Right renal pelvis (tissue), 4 donors: Measurements from ENCODE around the gene KCNB1. TPM values are rescaled to one million over a fixed set of nuclear protein-coding genes. Genes with fewer than 3 reads are reported as not detected.

Experiments
- DNase-seq, 4 donors: peaks; one replicate each; pipeline ENCODE4 v3.0.0-alpha.2; 2013; ENCODE audit warnings: low read depth in 4 of 4, low spot score in 3 of 4, missing footprints in 1 of 4
- polyA plus RNA-seq, 4 donors: library from polyadenylated mRNA; unstranded; fragments of 120-200 nt; gene quantifications; one replicate each; pipeline ENCODE4 v1.2.1, GENCODE V29; 2013; ENCODE audit not compliant: insufficient read length in 4 of 4

Gene KCNB1
- polyA plus RNA-seq, 4 donors = 0.39 to 0.53 (median 0.40) TPM

- no peak for DNase-seq
These were observed 88.7 kb downstream of the KCNB1 start for GRCh38 chr20:49393803-49394202.

GRCh38 chr20:49392745-49393144 is 89.7 kb downstream of the KCNB1 start:
- no peak for DNase-seq

DNA sequence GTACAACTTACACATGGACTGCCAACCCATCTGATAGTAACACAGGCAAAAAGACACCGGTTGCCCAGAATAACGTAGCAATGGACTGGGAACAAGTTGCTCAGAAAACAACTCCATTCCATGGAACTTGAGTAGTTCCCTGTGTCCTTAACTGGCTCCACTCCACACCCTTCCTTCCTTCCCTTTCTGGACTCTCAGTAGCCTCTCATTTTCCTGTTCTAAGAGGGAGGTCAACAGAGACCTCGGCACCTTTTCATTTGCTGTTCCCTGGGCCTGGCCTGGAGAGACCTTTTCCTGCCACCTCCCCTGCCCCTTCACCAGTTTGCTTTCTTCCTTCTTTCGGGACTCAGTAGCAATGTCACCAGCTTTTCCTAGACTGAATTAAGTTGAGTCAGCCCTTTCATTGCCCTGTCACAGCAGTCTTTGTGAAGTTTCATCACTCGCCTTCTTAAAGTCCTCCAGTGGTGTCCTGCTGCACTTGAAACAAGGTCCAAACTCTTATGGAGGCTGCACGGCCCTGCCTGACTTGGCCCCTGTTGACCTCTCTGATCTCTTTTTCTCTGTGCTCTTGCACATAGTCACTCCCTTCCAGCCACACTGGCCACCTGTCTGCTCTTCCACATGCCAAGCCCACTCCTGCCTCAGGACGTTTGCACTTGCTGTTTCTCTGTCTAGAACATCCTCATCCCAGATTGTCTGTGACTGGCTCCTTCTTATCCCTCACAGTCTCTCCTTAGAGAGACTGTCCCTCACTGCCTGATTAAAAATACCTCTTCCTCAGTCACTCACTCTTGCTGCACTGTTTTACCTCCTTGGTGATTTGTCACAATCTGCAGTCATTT is 90.8 kb downstream of the KCNB1 start:
- DNase-seq = no peak

DNA sequence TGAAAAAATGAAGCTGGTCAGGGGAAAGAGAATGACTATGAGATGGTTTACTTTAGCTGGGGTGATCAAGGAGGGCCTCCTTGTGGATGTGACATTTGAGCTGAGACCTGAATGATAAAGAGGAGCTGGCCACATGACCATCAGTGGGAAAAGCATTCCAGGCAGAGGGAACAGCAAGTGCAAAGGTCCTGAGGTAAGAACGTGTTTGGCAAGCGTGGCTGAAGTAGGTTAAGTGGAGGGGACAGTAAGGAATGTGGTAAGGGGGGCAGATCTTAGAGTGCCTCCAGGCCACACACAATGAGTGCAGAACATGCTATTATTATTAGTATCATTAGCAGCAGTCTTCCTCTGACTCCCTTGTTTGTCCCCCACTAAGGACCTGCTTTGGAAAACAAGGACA is 92.6 kb downstream of the KCNB1 start:
- DNase-seq = no peak

DNA sequence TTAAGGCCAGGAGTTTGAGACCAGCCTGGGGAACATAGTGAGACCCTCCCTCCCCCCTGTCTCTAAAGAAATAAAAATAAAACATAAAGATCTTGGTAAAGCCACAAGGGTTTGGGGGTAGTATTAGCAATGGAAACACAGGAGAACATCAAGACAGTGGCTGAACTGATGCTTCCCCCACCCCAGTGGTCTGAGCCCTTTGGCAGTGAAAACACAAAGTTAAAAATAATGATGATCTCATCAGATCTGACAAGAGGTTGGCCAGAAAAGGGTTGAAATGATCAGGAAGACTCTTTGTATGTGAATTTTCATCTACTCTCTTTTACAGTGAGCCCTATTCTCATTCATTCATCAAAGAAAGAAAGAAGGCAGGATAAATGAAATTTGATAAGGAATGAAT is 93.7 kb downstream of the KCNB1 start:
- no peak for DNase-seq

- DNase-seq = no peak
These were observed 94.9 kb downstream of the KCNB1 start for GRCh38 chr20:49387581-49387939.

DNA sequence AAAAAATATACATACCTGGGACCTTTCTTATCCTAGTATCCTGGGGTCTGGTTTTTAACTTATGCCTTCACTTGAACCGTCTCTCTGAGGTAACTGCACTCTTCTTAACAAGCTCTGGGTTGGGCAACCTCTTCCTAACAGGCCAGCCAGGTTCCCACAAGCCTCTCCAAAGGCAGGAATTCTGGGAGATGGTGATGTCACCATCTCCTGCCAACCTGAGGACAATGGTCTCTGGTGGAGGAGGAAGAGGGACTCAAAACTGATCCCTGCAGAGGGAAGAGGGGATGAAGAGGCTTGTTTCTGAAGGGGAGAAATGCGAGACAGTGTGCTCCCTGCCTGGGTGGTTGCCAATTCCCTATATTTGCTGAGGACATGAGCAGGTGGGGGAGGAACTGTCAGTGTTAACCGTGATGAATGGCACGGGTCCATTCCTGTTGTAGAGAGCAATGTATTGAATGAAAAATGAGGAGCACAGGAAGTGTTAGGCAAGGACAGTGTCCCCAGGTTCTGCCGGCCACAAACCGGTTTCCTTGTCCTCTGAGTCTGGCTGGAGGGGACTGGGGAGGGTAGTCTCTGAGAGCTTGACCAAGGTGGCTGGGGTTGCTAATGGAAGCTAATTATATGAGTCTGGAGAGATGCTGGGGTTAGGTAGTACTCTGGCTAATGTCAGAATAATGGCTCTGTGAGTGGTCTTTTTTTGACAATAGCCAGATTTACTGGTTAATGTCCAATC is 95.5 kb downstream of the KCNB1 start:
- no peak for DNase-seq

DNA sequence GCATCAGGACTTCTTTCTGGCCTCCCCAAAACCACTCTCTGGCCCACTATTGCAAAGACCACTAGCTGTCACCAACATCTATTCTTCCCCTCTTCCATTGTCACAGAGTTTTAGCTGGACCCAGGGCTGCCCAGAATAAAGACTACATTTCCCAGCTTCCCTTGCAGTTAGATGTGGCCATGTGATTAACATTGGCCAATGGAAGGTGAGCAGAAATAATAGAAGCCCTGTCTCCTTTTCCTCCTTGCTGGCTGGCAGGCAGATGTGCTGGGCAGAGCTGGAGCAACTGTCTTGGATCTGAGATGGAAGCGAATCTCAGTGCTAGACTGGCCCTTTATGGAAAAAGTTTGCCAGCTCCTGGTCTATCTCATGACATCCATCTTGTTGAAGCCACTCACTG is 97.0 kb downstream of the KCNB1 start:
- no peak for DNase-seq

DNA sequence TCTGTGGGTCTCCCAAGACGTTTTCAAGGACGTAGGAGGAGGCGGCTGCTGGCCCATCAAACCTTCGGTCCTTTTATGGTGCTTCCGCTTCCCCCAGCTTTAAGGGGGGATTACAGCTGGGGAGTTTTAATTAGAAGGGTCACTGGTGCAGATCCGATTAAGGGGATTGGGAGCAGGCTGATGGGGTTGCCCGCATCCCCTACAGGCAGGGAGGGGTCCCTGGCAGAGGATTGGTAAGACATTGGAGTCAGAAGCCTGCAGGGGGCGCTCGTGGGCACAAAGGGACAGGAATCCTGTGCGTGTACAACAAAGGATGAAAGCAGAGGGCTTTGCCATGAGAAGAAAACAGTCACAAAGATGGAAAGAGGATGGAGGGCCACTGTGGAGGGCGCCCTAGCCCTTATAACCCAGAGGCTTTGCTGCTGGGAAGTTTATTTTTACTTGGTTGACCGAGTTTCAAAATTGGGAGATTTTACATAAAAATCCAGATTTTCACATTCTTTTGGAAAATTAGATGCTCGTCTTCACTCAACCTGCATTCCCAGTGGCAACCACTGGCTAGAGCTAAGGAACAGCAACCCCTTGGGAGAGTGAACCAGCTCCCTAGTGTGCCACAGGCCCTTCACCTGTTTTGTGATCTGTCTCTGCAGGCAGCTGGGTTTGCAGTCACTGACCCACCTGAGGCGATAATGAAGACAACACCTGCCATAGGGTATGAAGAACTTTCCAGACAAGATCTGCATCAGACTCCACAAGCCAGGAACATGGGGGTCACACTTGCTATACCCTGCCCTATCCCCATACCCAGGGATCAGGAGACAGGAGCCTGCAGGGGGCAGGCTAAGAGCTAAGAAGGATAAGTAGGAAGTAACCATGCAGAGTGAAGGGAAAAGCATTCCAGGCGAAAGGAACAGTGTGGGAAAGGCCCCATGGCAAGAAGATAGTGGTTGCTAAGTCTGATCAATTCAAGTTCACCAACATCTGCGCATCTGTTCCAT is 97.7 kb downstream of the KCNB1 start:
- DNase-seq = peak in 3 of 4 donors; percentile 38 to 55 (median 51)

GRCh38 chr20:49381558-49382493 is 100.6 kb downstream of the KCNB1 start:
- no peak for DNase-seq

- DNase-seq = no peak
These were observed 102.1 kb downstream of the KCNB1 start for GRCh38 chr20:49380337-49380780.

DNA sequence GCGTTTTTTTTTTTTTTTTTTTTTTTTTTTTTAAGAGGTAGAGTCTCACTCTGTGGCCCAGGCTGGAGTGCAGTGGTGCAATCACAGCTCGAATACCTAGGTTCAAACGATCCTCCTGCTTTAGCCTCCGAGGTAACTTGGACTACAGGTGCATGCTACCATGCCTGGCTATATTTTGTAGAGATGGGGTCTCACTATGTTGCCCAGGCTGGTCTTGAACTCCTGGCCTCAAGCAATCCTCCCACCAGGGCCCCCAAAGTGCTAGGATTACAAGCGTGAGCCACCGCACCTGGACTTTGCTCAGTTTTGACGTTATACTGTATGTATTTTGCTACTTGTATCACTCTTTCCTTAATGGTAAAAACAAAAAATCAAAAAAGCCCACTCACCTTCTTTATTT is 103.1 kb downstream of the KCNB1 start:
- no peak for DNase-seq

DNA sequence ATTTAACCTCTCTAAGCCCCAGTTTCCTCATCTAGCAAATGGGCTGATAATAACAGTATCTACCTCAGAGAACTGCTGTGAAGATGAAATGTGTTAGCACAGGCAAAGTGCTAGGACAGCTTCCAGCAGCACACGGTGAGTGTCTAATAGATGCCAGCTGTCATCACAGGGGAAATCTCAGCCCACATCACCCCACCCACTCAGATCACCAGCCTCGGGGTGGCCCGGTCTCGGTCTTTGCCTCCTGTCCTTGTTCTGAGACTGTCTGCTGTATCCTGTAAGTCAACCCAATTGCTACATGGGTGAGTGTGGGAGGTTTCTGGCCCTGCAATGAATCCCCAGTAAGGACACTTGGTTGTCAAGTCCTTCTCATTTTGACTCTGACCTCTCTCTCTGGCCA is 105.1 kb downstream of the KCNB1 start:
- DNase-seq = no peak

GRCh38 chr20:49375170-49375569 is 107.3 kb downstream of the KCNB1 start:
- no peak for DNase-seq

DNA sequence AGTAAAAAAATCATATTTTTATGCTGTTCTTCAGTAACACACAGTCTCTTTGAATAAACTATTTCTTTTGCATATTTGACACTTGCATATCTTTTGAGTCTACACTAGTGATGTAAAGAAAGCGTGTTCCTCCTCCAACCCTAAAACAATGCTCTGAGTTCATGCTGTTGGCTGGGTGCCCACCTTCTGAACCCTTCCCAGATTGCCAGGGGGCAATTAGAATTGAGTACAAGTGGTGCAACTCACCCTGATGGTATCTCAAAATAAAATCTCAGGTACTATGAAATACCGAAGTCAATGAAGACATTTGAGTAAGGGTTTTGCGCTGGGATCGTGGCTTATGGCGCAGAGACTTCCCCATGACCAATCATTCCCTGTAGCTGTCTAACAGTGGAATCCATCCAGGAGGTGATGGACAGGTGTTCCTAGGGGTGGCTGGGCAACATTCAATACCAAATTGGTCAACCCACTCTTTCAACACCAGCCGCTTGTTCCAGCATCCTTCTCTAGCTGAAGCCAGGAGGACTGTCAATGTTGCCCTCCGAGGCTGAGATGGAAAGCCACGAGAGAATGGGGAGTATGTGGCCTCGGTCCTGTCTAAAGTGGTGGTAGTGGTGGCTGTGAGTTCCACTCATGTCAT is 110.3 kb downstream of the KCNB1 start:
- no peak for DNase-seq

GRCh38 chr20:49368596-49368995 is 113.9 kb downstream of the KCNB1 start:
- no peak for DNase-seq

GRCh38 chr20:49367113-49367512 is 115.4 kb downstream of the KCNB1 start:
- no peak for DNase-seq

DNA sequence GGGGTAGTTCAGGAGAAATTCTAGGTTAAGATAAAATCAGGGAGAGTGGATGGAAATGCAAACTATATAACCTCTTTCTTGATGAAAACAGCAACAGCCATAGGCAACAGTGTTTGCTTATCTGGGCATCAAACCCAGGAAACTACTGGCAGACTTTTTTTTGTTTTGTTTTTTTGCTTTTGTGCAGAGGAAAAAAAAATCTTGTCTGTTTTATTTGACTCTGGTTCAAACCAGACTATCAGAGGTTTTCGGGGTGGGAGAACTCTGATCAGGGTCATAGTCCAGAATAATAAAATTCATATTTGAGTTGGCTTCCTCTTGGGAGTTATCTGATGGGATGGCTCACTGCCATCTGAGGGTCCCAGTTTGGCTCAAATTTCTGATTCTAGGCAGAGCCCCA is 115.8 kb downstream of the KCNB1 start:
- no peak for DNase-seq
